ENCODE data around the gene S100A3. TPM values are rescaled to one million over a fixed set of nuclear protein-coding genes. Genes with fewer than 3 reads are reported as not detected.

The S100A3 gene
- total RNA-seq, 1 experiment from 2014 or later, result 0.33 TPM

GRCh38 chr1:153506831-153507413 is 42.1 kb downstream of the S100A3 start (continued):
- TF ChIP-seq CDX4 (CRISPR knock-in tag; IDR thresholded peaks at IDR 0.05; ENCODE audit: borderline replicate concordance) (no peak), ZNF121 (CRISPR knock-in tag; IDR thresholded peaks at IDR 0.05) (no peak), ATF3 (CRISPR knock-in tag; conservative IDR thresholded peaks at IDR 0.05) (no peak), E2F4 (CRISPR knock-in tag; IDR thresholded peaks at IDR 0.05; ENCODE audit: borderline replicate concordance, low read depth) (no peak), ZNF232 (CRISPR knock-in tag; IDR thresholded peaks at IDR 0.05) (no peak), ZNF425 (CRISPR knock-in tag; conservative IDR thresholded peaks at IDR 0.05) (no peak), ZNF317 (CRISPR knock-in tag; IDR thresholded peaks at IDR 0.05; ENCODE audit: borderline replicate concordance, low read depth) (no peak)

- ChIA-PET POLR2A (no interaction called here), CTCF (interaction anchor here (0.7 to 5.5 kb wide), 4 partner anchors 11 to 153 kb away, joined by 3 to 33 read pairs (median 6); no protein-coding TSS in a partner anchor)
- H3K27me3 Mint-ChIP-seq (ENCODE audit: low read depth), result peaks cover 4% of the 10 kb centered on the region; the same call in 1 of the 2 replicates
- no peak for DNase-seq (ENCODE audit: low spot score)
- H3K27ac Mint-ChIP-seq, result no peak overlapping the region
- H3K36me3 Mint-ChIP-seq, result no peaks in the 10 kb centered on the region
- no peak for ATAC-seq
- no peaks in the 10 kb centered on the region for H3K9me3 Mint-ChIP-seq
- H3K4me3 Mint-ChIP-seq, result no peak overlapping the region
- peaks cover 3% of the 10 kb centered on the region; the same call in 1 of the 2 replicates for H3K4me1 Mint-ChIP-seq
- no peak for TF ChIP-seq ZNF121 (CRISPR knock-in tag; IDR thresholded peaks at IDR 0.05)
- TF ChIP-seq NFYB (CRISPR knock-in tag; conservative IDR thresholded peaks at IDR 0.05; ENCODE audit: low read depth), result no peak
- TF ChIP-seq HMGXB4 (CRISPR knock-in tag; IDR thresholded peaks at IDR 0.05), result no peak
- no peak for TF ChIP-seq GABPB1 (CRISPR knock-in tag; IDR thresholded peaks at IDR 0.05)
- TF ChIP-seq ATF1 (CRISPR knock-in tag; IDR thresholded peaks at IDR 0.05), result no peak
- no peak for TF ChIP-seq ZBTB21 (CRISPR knock-in tag; IDR thresholded peaks at IDR 0.05; ENCODE audit: borderline replicate concordance)
- TF ChIP-seq TEAD1 (CRISPR knock-in tag; IDR thresholded peaks at IDR 0.05), result no peak
- TF ChIP-seq FOXK1 (CRISPR knock-in tag; IDR thresholded peaks at IDR 0.05), result no peak
- TF ChIP-seq RORB (CRISPR knock-in tag; IDR thresholded peaks at IDR 0.05), result no peak
- no peak for TF ChIP-seq ZNF263 (CRISPR knock-in tag; IDR thresholded peaks at IDR 0.05; ENCODE audit: low read depth)
- no peak for TF ChIP-seq ZSCAN18 (CRISPR knock-in tag; IDR thresholded peaks at IDR 0.05)
- TF ChIP-seq ERG (CRISPR knock-in tag; IDR thresholded peaks at IDR 0.05), result no peak
- no peak for TF ChIP-seq PRDM15 (CRISPR knock-in tag; IDR thresholded peaks at IDR 0.05)
- no peak for TF ChIP-seq FOXP1 (CRISPR knock-in tag; IDR thresholded peaks at IDR 0.05; ENCODE audit: borderline replicate concordance)
- TF ChIP-seq E2F1 (CRISPR knock-in tag; IDR thresholded peaks at IDR 0.05), result no peak
Measured at GRCh38 chr1:153506386-153506785, 42.7 kb downstream of the S100A3 start.
